ENCODE results near the gene MNX1.

Gene MNX1

DNA sequence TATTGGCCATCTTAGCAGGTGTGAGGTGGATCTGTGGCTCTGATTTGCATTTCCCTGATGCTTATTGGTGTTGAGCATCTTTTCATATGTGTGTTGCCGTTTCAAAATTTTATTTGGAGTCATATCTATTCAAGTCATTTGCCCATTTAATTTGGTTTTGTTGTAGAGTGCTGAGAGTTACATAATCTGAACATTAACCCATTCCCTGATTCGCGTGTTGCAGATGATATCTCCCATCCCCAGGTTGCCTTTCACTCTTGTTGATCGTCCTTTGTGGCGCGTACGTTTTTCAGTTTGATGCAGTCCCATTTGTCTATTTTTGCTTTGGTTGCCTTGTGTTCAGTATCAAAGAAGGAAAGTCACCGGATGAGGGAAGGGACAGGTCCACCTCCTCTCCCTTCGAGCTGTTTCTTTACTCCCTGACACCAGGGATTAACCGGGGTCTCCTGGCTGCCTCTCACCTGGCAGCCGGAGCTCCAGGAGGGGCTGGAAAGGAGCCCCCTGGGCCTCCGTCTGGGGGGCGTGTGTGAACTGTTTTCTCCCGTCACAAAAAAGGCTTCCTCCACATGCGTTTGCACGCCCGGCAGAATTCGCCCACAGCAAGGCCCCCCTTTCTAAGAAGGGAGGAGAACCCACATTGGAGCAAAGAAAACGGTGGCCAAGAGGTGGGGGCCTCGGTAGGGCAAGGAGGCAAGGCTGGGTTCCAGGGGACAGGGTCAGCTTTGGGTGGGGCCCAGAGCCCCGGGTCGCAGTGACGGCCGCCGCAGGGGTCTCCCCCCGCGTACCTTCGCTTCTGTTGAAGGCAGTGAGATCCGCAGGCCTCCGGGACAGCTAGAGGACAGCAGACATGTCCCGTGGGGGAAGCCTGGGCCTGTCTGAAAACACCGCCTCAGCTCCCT is 8.3 kb downstream of the MNX1 start:
- DNase-seq (ENCODE audit: low read depth) = no peak

GRCh38 chr7:157000741-157001653 is 9.5 kb downstream of the MNX1 start:
- DNase-seq (ENCODE audit: low read depth) = no peak

DNA sequence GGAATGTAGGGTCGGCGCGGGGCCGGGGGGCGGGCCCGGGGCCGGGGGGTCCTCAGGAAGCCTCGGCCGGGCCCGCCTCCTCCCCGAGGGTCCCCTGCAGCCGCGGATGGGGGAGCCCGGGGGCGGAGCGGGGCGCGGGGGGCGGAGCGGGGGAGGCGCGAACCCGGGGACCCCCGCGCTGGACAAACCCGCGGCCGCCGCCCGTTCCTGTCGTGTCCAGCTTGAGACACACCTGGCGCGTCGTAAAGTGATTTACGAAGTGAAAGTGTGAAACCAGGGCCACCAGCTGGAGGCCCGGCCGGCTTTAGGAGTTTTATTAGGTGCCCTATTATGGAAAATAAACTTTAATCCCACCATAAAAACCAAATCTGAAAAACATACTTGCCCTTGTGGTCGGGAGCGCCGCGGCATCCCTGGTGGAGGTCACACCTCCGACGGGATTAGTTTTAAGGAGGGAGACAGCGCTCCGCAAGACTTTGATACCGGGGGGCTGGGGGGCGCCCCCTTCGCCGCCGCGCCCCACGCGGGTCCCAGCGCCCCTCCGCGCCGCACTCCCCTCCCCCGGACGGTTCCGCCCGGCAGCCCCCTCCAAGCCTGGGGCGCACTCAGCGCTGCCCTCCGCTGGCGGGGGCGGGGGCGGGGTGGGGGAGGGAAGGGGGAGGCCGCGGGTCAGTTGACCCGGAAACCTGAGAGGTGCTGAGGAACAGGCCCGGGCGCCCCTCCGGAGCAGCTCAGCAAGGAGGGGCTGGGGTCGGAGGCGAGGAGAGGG is 10.3 kb downstream of the MNX1 start:
- no peak for DNase-seq (ENCODE audit: low read depth)

- DNase-seq (ENCODE audit: low read depth) = no peak
Observed at GRCh38 chr7:156998988-156999957, 11.2 kb downstream of the MNX1 start.

DNA sequence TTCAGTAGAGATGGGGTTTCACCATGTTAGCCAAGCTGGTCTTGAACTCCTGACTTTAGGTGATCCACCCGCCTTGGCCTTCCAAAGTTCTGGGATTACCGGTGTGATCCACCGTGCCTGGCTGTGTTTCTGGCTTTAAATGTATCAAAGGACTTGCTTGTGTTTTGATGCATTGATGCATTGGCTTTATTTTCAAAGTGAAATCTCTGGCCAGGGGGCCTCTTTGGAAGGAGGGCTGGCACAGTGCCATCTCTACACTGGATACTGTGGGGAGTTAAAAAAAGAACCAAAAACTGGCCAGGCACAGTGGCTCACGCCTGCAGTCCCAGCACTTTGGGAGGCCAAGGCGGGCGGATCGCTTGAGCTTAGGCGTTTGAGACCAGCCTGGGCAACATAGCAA is 16.0 kb downstream of the MNX1 start:
- no peak for DNase-seq (ENCODE audit: low read depth)

- no peak for DNase-seq (ENCODE audit: low read depth)
Observed at GRCh38 chr7:156993925-156994235, 16.6 kb downstream of the MNX1 start.

DNA sequence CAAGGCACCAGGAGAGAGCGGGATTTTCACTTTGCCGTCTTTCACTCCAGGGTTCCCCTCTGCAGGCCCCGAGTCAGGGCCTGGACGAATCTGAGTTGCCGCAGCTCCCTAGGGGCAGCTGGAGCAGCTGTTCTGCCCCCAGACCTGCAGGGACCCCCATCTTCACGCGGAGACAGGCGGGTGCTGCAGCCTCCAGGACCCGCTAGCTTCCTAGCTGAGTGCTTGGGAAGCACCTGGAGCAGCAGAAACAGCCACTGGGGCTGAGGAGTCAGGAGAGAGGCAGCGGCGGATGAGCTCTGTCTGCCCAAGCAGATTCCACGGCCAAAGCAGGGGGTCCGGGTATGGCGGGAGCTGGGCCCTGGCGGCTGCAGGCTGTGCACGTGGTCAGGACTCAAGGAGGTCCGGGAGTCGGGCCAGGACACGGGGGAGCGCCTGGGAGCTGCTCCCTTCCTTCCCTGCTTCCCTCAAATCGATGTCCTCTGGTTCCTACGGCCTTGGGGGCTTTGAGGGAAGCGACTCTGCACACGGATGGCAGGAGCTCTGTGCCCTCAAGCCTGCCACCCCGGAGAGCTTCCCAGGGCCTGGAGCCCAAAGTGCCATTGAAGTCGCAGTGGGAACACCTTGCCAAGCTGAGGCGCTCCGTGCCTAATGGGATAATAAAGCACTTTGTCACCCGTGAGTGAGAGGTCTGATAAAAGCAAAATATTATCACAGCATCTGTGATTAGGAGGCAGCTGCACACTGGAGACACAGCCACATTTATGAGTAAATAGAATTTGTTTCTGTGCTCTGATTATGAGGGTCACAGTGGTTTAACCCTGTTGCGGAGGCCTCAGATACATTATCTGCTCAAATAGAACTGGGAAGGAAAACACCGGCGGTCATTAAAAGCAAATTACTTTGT is 17.2 kb downstream of the MNX1 start:
- no peak for DNase-seq (ENCODE audit: low read depth)

DNA sequence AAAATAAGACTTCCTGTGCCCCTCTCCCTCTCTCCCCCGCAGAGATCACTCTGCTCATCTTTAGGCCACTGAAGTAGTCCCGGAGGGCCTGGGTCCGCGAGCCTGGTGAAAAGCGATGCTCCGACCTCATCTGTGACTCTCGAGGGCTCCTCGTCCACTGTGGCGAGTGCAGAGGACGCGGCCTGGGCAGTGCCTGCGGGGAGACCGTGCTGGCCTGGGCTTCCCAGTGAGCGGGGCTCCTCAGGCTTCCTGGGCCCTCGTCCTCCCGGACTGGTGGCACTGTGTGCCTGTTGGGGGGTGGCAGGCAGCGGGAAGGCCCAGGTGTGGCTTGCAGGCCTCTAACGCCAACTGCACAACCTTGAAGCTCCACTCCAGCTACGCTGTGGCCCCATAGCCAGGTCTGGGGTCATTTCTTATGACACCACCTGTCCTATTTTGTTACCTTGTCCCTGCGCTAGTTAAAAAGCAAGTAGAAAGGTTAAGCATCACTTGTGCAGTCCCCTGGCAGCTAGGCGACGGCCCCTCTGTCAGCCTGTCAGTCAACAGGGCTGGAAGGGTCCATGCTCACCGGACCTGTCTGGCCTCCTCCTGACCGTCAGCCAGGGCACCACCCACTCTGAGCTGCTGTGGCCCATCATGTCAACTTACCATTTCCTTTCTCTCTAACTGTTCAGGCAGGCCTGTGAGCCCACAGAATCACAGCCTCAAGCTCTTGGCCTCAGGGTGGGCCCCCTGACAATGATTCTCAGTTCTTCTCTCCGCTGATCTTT is 20.5 kb downstream of the MNX1 start:
- no peak for DNase-seq (ENCODE audit: low read depth)

DNA sequence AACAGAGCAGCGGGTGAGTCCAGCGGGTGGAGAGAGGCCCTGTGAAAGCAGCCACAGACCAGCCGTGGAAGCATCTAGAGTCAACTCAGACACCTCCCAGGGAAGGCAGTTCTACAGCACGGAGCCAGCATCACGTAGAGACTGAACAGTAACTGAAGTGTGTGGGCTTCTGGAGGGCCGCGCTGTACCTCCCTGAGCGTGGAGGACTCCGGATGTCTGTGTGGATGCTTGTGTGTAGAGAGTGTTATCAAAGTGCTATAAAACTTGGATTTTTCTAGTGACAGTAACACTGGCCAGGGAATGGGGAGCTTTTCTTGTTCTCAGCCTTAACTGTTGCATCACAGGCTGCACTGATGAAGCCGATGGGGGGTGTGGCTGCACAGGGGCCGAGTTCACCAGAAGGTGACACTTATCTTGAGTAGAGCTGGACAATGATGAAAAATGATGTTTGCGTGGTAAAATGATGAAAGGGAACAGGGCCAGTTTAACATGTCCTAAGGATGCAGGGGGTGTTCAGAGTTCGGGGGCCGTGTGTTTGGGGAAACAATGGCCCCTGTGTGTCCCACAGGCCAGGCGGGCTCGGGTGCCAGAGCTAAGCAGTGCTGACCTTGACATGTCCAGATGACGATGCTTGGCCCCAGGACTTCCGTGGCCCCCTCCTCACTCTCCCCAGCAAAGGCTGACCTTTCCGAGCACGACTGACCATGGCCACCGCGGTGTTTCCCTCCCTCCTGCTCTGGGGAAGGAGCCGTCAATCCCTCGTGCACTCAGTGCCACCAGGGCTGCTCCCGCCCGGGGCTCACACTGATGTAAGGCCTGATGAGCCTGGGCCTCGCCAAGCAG is 21.9 kb downstream of the MNX1 start:
- DNase-seq (ENCODE audit: low read depth) = no peak

- DNase-seq (ENCODE audit: low read depth) = no peak
Observed at GRCh38 chr7:156986378-156986777, 24.1 kb downstream of the MNX1 start.

- DNase-seq (ENCODE audit: low read depth) = no peak
Observed at GRCh38 chr7:156985101-156985992, 25.1 kb downstream of the MNX1 start.

GRCh38 chr7:156984174-156984891 is 26.1 kb downstream of the MNX1 start:
- no peak for DNase-seq (ENCODE audit: low read depth)

DNA sequence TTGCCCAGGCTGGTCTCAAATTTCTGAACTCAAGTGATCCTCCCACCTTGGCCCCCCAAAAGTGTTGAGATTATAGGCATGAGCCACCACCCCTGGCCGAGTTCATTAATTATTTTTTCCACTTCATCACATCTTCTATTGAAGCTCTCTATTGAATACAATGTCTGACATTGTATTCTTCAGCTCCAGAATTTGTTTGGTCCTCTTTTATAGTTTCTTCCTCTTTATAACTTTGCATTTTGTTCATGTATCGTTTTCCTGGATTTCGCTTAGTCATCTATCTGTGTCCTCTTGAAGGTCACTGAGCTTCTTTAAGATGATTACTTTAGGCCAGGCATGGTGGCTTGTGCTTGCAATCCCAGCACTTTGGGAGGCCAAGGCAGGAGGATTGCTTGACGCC is 30.8 kb downstream of the MNX1 start:
- no peak for DNase-seq (ENCODE audit: low read depth)

GRCh38 chr7:156979007-156979606 is 31.4 kb downstream of the MNX1 start:
- DNase-seq (ENCODE audit: low read depth) = no peak

GRCh38 chr7:156975620-156976019 is 34.8 kb downstream of the MNX1 start:
- DNase-seq (ENCODE audit: low read depth) = no peak

GRCh38 chr7:156969972-156970420 is 40.5 kb downstream of the MNX1 start:
- no peak for DNase-seq (ENCODE audit: low read depth)

Measured in activated T-cell treated with anti-CD3 and anti-CD28 coated beads for 1 hour (primary cell).